Femur (tissue), 1 donor: Measurements from ENCODE around the gene RABL2B.
A peak's percentile ranks its signal among the peaks of the same experiment; 100 is the strongest.
"Not testable (repeated sequence)": the region's sequence is repeated elsewhere in the genome, so short reads cannot be mapped to it uniquely, and the experiment has no call there.

Experiments
- DNase-seq: peaks from one replicate; pipeline ENCODE4 v3.0.0-alpha.2; 2017

RABL2B gene

GRCh38 chr22:50783033-50783879, at the start of gene RABL2B:
Gene RABL2B, minus strand, starts transcription at chr22:50783636. Its CDS starts 1,342 bp downstream, at chr22:50782294.
- peak; percentile 94 for DNase-seq

GRCh38 chr22:50786936-50787335, 3.5 kb upstream of the RABL2B start:
- not testable (repeated sequence) for DNase-seq

- DNase-seq = peak; percentile 21
Measured at GRCh38 chr22:50785289-50785688, 1.9 kb upstream of the RABL2B start.

GRCh38 chr22:50783880-50784276, 442 bp upstream of the RABL2B start:
- DNase-seq = not testable (repeated sequence)

GRCh38 chr22:50782253-50782652, 1.2 kb downstream of the RABL2B start:
- not testable (repeated sequence) for DNase-seq

GRCh38 chr22:50780244-50780643, 3.2 kb downstream of the RABL2B start:
- DNase-seq = not testable (repeated sequence)

GRCh38 chr22:50777631-50778030, 5.8 kb downstream of the RABL2B start:
- DNase-seq = not testable (repeated sequence)

GRCh38 chr22:50775132-50775531, 8.3 kb downstream of the RABL2B start:
- DNase-seq = peak; percentile 25

- not testable (repeated sequence) for DNase-seq
Measured at GRCh38 chr22:50764288-50764687, 19.1 kb downstream of the RABL2B start.

- not testable (repeated sequence) for DNase-seq
Measured at GRCh38 chr22:50761829-50762228, 21.6 kb downstream of the RABL2B start.

- not testable (repeated sequence) for DNase-seq
Measured at GRCh38 chr22:50759597-50760341, 23.7 kb downstream of the RABL2B start.

GRCh38 chr22:50756949-50757491, 26.4 kb downstream of the RABL2B start:
- not testable (repeated sequence) for DNase-seq

GRCh38 chr22:50756406-50756805, 27.0 kb downstream of the RABL2B start:
- DNase-seq = not testable (repeated sequence)

GRCh38 chr22:50755251-50755650, 28.2 kb downstream of the RABL2B start:
- DNase-seq = not testable (repeated sequence)

- not testable (repeated sequence) for DNase-seq
Measured at GRCh38 chr22:50749302-50750074, 33.9 kb downstream of the RABL2B start.

- DNase-seq = not testable (repeated sequence)
Measured at GRCh38 chr22:50748630-50749029, 34.8 kb downstream of the RABL2B start.

- not testable (repeated sequence) for DNase-seq
Measured at GRCh38 chr22:50747521-50747920, 35.9 kb downstream of the RABL2B start.

- DNase-seq = not testable (repeated sequence)
Measured at GRCh38 chr22:50744424-50744823, 39.0 kb downstream of the RABL2B start.

GRCh38 chr22:50740714-50741113, 42.7 kb downstream of the RABL2B start:
- not testable (repeated sequence) for DNase-seq

- DNase-seq = peak; percentile 17
Measured at GRCh38 chr22:50739894-50740293, 43.5 kb downstream of the RABL2B start.

GRCh38 chr22:50739279-50739691, 44.2 kb downstream of the RABL2B start:
- peak; percentile 13 for DNase-seq

GRCh38 chr22:50738649-50739227, 44.7 kb downstream of the RABL2B start:
- peak; percentile 10 for DNase-seq
